ENCODE results near the gene HERC6.

- TF ChIP-seq CTCF (conservative IDR thresholded peaks at IDR 0.05; ENCODE audit: low read depth, low read length) (no peak), EZH2 (IDR thresholded peaks at IDR 0.05; ENCODE audit: borderline replicate concordance, low read depth, low read length, poor library complexity, severe bottlenecking) (no peak)
These were observed 42.2 kb downstream of the HERC6 start for GRCh38 chr4:88420844-88421243.
